Neural progenitor cell (in vitro differentiated cells): ENCODE measurements around the gene CIDEC. TPM values are rescaled to one million over a fixed set of nuclear protein-coding genes. Genes with fewer than 3 reads are reported as not detected.

Source experiments
- DNase-seq: peaks from one replicate; pipeline ENCODE4 v3.0.0-alpha.2; 2016; ENCODE audit warnings: low spot score
- H2AFZ ChIP-seq: fragments of 200-600 bp; sonication (generic); replicated peaks from 2 replicates; pipeline ENCODE4 v1.6.1; 2016; ENCODE audit warnings: antibody characterized with exemption
- H3F3A ChIP-seq: fragments of 200-600 bp; sonication (generic); 2 replicates; pipeline ENCODE4 v1.6.1; 2016; ENCODE audit warnings: antibody characterized with exemption, low read depth
- H3K27ac ChIP-seq: fragments of 200-600 bp; sonication (generic); 2 replicates; pipeline ENCODE4 v1.5.1; 2016; ENCODE audit warnings: mild to moderate bottlenecking
- H3K27me3 ChIP-seq: fragments of 200-600 bp; sonication (generic); 2 replicates; pipeline ENCODE4 v1.6.1; 2016; ENCODE audit warnings: mild to moderate bottlenecking, moderate library complexity
- H3K36me3 ChIP-seq: fragments of 200-600 bp; sonication (generic); 2 replicates; pipeline ENCODE4 v1.5.1; 2016
- H3K4me1 ChIP-seq: fragments of 200-600 bp; sonication (generic); 2 replicates; pipeline ENCODE4 v1.6.1; 2016; ENCODE audit warnings: mixed run types
- H3K4me2 ChIP-seq: fragments of 200-600 bp; sonication (generic); 2 replicates; pipeline ENCODE4 v1.6.1; 2016
- H3K4me3 ChIP-seq: fragments of 200-600 bp; sonication (generic); 2 replicates; pipeline ENCODE4 v1.5.1; 2016
- H3K79me2 ChIP-seq: fragments of 200-600 bp; sonication (generic); 2 replicates; pipeline ENCODE4 v1.6.1; 2016; ENCODE audit warnings: low read depth
- H3K9ac ChIP-seq: fragments of 200-600 bp; sonication (generic); 2 replicates; pipeline ENCODE4 v1.6.1; 2016
- H3K9me3 ChIP-seq: fragments of 200-600 bp; sonication (generic); 2 replicates; pipeline ENCODE4 v1.5.1; 2016; ENCODE audit warnings: low read depth
- H4K20me1 ChIP-seq: fragments of 200-600 bp; sonication (generic); 2 replicates; pipeline ENCODE4 v1.6.1; 2016; ENCODE audit warnings: low read depth
- H3K27ac Mint-ChIP-seq: 3 replicates; pipeline ENCODE4 v1.8.0; 2021; ENCODE audit warnings: mixed read lengths
- H3K27me3 Mint-ChIP-seq: 2 replicates; pipeline ENCODE4 v1.8.0; 2022; ENCODE audit warnings: low read depth, mild to moderate bottlenecking, inconsistent platforms, moderate library complexity, mixed read lengths; ENCODE audit not compliant: insufficient read depth
- H3K36me3 Mint-ChIP-seq: 3 replicates; pipeline ENCODE4 v1.8.0; 2021; ENCODE audit warnings: mixed read lengths
- H3K4me1 Mint-ChIP-seq: 3 replicates; pipeline ENCODE4 v1.8.0; 2021; ENCODE audit warnings: mixed read lengths
- H3K4me3 Mint-ChIP-seq: 3 replicates; pipeline ENCODE4 v1.8.0; 2021; ENCODE audit warnings: mild to moderate bottlenecking, moderate library complexity, mixed read lengths
- H3K9me3 Mint-ChIP-seq: 3 replicates; pipeline ENCODE4 v1.8.0; 2020; ENCODE audit warnings: mixed read lengths
- EZH2 ChIP-seq: fragments of 200-600 bp; sonication (generic); IDR thresholded peaks from 2 replicates; pipeline ENCODE4 v1.6.1; 2017; ENCODE audit warnings: antibody characterized with exemption, mild to moderate bottlenecking, moderate library complexity
- EZH2phosphoT487 ChIP-seq: fragments of 200-600 bp; sonication (generic); IDR thresholded peaks from 2 replicates; pipeline ENCODE4 v1.6.1; 2017; ENCODE audit warnings: antibody characterized with exemption
- total RNA-seq: library from RNA; depleted of rRNA; stranded (reverse); fragments of >200 nt; gene quantifications from 2 replicates; pipeline ENCODE4 v1.2.3, GENCODE V29; 2015; ENCODE audit warnings: low replicate concordance
- TF ChIP-seq, protein P1 (sequence below): fragments of 200-600 bp; sonication (generic); IDR thresholded peaks from 2 replicates; pipeline ENCODE4 v1.5.1; 2017; ENCODE audit warnings: antibody characterized with exemption, mild to moderate bottlenecking

CIDEC gene
- total RNA-seq, 1 donor from 2014 or later: not detected

GRCh38 chr3:9917820-9918219 lies 37.8 kb upstream of the CIDEC start:
- H3K27ac Mint-ChIP-seq: no peak overlapping the region

GRCh38 chr3:9916734-9917680 lies 37.0 kb upstream of the CIDEC start, which contains the start of gene IL17RC:
Gene IL17RC, plus strand, starts transcription at chr3:9917098. Its CDS starts 218 bp downstream, at chr3:9917316.
- Histone ChIP-seq H3K27ac (no peak within 1 kb of the TSS), H3K4me3 (peak within 1 kb of the TSS; percentile 46)

More at GRCh38 chr3:9917820-9918219, 37.8 kb upstream of the CIDEC start:
- Histone ChIP-seq H3K4me2 (no peak overlapping the region), H2AFZ (no peak overlapping the region), H3F3A (peaks cover 14% of the 10 kb centered on the region), H4K20me1 (no peaks in the 10 kb centered on the region), H3K4me3 (no peak overlapping the region), H3K27me3 (peaks cover 30% of the 10 kb centered on the region), H3K9me3 (no peaks in the 10 kb centered on the region), H3K79me2 (no peaks in the 10 kb centered on the region), H3K9ac (no peak overlapping the region), H3K36me3 (no peaks in the 10 kb centered on the region), H3K27ac (no peak overlapping the region), H3K4me1 (peaks cover 19% of the 10 kb centered on the region)
- Mint-ChIP-seq H3K4me1 (peaks cover 12% of the 10 kb centered on the region), H3K9me3 (no peaks in the 10 kb centered on the region), H3K4me3 (no peak overlapping the region), H3K27me3 (no peaks in the 10 kb centered on the region), H3K36me3 (no peaks in the 10 kb centered on the region)
- no peak for DNase-seq
- TF ChIP-seq EZH2 (no peak), EZH2phosphoT487 (no peak)
- TF ChIP-seq, protein P1, sequence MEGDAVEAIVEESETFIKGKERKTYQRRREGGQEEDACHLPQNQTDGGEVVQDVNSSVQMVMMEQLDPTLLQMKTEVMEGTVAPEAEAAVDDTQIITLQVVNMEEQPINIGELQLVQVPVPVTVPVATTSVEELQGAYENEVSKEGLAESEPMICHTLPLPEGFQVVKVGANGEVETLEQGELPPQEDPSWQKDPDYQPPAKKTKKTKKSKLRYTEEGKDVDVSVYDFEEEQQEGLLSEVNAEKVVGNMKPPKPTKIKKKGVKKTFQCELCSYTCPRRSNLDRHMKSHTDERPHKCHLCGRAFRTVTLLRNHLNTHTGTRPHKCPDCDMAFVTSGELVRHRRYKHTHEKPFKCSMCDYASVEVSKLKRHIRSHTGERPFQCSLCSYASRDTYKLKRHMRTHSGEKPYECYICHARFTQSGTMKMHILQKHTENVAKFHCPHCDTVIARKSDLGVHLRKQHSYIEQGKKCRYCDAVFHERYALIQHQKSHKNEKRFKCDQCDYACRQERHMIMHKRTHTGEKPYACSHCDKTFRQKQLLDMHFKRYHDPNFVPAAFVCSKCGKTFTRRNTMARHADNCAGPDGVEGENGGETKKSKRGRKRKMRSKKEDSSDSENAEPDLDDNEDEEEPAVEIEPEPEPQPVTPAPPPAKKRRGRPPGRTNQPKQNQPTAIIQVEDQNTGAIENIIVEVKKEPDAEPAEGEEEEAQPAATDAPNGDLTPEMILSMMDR: no peak

GRCh38 chr3:9916346-9916733 lies 36.3 kb upstream of the CIDEC start:
- Mint-ChIP-seq H3K4me1 (peaks cover 12% of the 10 kb centered on the region), H3K4me3 (peak overlapping the region; percentile 86), H3K36me3 (no peaks in the 10 kb centered on the region), H3K27ac (no peak overlapping the region), H3K9me3 (no peaks in the 10 kb centered on the region), H3K27me3 (no peaks in the 10 kb centered on the region)
- Histone ChIP-seq H2AFZ (peak overlapping the region; percentile 59), H3K79me2 (no peaks in the 10 kb centered on the region), H3K36me3 (no peaks in the 10 kb centered on the region), H4K20me1 (no peaks in the 10 kb centered on the region), H3K4me3 (no peak overlapping the region), H3K4me2 (peak overlapping the region; percentile 97), H3F3A (peaks cover 14% of the 10 kb centered on the region), H3K27ac (no peak overlapping the region), H3K9me3 (no peaks in the 10 kb centered on the region), H3K4me1 (peaks cover 19% of the 10 kb centered on the region), H3K9ac (no peak overlapping the region), H3K27me3 (peaks cover 30% of the 10 kb centered on the region)
- TF ChIP-seq, protein P1: no peak
- TF ChIP-seq EZH2phosphoT487: no peak
- TF ChIP-seq EZH2: no peak
- DNase-seq: peak; percentile 15

More at GRCh38 chr3:9916734-9917680, 37.0 kb upstream of the CIDEC start, which contains the start of gene IL17RC:
- H3K79me2 ChIP-seq: no peaks in the 10 kb centered on the region
- TF ChIP-seq EZH2phosphoT487 (no peak), EZH2 (no peak)
- TF ChIP-seq, protein P1: no peak
- peak within 1 kb of the TSS; percentile 86 for H3K4me3 Mint-ChIP-seq
- peaks cover 12% of the 10 kb centered on the region for H3K4me1 Mint-ChIP-seq
- peaks cover 19% of the 10 kb centered on the region for H3K4me1 ChIP-seq
- no peaks in the 10 kb centered on the region for H3K9me3 ChIP-seq
- no peaks in the 10 kb centered on the region for H3K27me3 Mint-ChIP-seq
- H3K4me2 ChIP-seq: peak within 1 kb of the TSS; percentile 97
- H3K27me3 ChIP-seq: peaks cover 30% of the 10 kb centered on the region
- H3K36me3 ChIP-seq: no peaks in the 10 kb centered on the region
- peak within 1 kb of the TSS; percentile 97 for H2AFZ ChIP-seq
- peak within 1 kb of the TSS; percentile 60 for H3K27ac Mint-ChIP-seq
- no peak within 1 kb of the TSS for H3K9ac ChIP-seq
- no peaks in the 10 kb centered on the region for H3K9me3 Mint-ChIP-seq
- no peaks in the 10 kb centered on the region for H4K20me1 ChIP-seq
- peaks cover 14% of the 10 kb centered on the region for H3F3A ChIP-seq
- DNase-seq: peak; percentile 74
- H3K36me3 Mint-ChIP-seq: no peaks in the 10 kb centered on the region
